Measurements from ENCODE around the gene RAP1B.

The RAP1B gene

DNA sequence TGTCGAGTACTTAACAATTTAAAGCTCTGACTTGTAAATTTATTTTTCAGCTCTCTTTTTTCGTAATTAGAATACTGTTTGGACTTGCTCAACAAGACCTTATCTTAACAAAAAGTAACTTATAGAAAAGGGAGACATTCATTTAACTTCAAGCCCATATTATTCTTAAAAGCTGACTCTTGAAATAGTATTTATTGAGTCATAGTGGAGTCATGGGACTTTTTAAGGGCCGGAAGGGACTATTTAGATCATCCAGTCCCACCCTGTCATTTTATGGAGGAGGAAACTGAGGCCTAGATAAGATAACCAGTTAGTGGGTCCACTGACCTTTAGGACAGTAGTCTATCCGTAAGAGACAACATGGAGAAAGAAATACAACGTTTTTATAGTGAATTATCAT, 1.5 kb downstream of the RAP1B start:
- DNase-seq: peak; percentile 33

- DNase-seq: peak; percentile 47
Measured at GRCh38 chr12:68612697-68613096, 2.0 kb downstream of the RAP1B start.

DNA sequence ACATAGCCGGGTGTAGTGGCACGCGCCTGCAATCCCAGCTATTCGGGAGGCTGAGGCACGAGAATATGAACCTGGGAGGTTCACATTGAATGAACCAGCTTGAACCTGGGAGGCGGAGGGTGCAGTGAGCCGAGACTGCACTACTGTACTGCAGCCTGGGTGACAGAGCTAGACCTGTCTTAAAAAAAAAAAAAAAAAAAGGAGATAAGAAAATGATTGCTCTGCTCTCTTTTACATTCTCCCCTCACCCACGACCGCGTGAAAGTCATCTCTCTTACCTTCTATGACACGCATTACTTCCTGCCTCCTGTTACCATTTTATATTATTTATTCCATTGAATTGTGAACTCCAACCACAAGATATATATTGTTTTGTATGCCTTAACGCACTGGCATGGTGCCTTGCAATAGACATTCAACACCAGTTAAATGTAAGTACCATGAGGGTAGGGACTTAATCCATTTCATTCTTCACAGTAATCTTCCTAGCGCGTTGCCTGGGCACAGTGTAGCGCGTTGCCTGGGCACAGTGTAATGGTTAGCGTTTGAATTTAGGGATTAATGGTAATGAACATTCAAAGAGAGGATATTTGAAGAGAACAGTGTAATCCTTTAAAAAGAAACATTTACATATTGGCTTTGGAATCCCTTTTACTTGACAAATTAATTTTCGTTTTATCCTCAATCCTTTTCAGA, 2.7 kb downstream of the RAP1B start:
- peak; percentile 56 for DNase-seq

DNA sequence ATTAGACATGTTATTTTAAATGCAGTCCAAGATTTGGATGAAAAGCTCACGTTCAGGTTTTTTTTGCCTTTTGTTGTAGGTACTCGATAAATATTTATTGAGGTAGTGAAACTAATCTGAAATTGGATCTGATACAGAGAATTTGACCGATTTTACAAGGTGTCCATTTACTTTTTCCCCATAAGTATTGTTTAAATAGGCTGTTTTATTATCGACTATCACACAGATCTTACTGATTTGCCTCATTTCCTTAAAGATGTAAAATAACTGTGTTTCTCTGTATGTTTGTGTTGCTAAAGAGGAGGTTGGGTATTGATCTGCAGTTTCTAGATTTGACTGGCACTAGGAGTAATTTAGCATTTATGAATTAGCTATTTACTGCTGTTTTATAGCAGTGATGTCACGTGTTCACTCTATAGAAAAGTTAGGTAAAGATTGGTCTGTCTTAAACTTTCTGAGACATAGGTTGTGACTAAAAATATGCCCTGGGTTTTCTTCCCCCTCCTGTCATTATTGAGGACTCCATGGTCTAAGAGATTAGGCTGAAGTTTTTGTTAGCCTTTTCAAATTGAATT, 3.5 kb downstream of the RAP1B start:
- DNase-seq: no peak

DNA sequence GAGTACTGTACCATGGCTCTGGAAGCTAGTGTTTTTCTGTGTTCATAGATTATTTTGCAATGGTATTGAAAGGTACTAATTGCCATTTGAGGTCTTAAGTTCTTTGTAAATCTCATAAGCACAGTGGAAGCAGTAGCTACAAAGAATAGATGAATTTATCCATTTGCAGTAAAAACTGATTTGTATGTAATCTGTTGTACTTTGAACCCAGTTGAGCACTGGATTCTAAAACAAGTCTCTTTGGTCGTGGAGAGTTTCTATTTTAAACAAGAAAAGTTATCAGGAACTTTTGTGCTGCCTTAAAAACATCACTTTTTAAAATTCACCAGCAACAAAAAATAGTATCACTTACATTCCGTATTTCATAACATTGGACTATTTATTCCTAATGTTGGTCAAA, 4.1 kb downstream of the RAP1B start:
- DNase-seq: no peak

DNA sequence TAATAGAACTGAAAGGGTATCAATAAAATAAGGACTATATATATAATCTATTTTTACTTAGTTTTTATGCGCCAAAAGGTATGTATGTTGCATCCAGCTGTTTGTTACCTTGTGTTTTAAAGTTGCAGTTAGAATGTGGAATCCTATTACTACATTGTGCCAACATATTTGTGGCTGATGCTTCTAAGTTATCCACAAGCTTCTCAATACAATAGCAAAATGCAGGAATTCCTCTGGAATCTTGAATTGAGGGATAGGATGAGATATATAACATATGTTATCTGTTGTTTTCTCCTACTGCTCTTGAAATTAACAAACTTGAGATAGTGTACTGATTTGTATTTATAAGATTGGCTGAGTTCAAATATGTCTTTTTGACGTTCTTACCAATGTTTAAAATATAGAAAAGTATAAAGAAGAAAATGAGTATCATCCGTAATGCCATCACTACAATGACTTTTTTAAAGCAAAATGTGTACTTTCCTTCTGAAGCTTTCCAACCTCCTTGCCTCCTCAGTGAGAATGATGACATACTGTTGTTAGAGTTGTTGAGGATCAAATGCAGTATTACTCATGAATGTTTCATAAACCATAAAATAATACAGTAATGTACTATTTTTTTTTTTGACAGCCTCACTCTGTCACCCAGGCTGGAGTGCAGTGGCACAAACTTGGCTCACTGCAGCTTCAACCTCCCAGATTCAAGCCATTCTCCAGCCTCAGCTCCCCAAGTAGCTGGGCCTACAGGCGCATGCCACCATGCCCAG, 6.6 kb downstream of the RAP1B start:
- DNase-seq: no peak

GRCh38 chr12:68619541-68619940, 8.8 kb downstream of the RAP1B start:
- no peak for DNase-seq

DNA sequence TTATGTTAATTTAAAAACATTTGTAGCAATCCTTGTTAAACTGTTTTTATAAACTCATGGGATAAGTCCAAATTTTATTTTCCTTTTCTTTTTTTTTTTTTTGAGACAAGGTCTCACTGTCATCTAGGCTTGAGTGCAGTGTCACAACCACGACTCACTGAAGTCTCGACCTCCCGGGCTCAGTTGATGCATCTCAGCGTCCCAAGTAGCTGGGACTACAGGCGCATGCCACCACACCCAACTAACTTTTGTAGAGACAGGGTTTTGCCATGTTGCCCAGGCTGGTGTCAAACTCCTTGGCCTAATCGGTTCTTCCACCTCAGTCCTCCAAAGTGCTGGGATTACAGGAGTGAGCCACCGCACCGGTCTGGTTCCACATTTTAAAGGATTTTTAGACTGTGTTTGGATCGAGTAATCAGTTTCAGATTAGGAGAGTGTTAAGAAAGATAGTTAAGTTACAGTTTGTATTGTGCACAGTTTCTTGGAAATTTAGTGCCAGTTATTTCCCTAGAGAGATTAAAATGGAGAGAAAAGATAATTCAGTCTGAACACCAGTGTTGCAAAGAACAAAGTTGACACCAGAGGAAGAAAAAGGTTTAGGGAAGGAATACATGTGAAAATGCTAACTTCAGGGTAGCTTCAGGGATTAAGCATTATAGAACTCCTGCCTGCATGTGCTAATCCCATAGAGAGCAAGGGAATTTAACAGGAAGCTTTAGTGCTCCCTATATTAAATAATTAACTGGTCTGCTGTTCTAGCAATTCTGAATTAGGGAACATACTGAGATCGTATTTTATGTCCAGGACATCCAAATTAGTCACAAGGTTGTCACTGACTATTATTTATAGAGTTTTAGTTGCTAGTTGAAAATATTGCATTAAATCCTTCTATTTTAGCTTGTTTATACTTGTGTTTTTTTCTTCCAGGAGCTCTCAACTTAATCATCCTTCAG, 10.1 kb downstream of the RAP1B start:
- DNase-seq: no peak

GRCh38 chr12:68621472-68622081, 10.9 kb downstream of the RAP1B start:
- no peak for DNase-seq

- DNase-seq: no peak
Measured at GRCh38 chr12:68622250-68622649, 11.6 kb downstream of the RAP1B start.

GRCh38 chr12:68623059-68623458, 12.4 kb downstream of the RAP1B start:
- no peak for DNase-seq

DNA sequence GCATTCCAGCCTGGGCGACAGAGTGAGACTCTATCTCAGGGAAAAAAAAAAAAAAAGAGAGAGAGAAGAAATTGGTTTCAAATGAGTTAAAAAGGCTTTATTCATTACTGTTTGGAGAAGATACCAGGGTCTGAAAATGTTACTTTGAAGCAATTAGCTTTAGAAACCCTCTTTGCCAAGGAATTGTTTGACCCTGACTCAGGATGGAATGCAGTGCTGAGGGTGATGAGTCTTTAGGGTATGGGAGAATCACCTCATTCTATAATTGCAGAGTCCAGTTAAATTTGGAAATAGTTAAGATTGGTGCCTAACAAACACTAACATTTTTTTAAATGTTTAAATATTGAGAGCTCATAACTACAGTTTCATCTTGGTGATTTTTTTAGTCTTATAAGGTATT, 13.3 kb downstream of the RAP1B start:
- no peak for DNase-seq

DNA sequence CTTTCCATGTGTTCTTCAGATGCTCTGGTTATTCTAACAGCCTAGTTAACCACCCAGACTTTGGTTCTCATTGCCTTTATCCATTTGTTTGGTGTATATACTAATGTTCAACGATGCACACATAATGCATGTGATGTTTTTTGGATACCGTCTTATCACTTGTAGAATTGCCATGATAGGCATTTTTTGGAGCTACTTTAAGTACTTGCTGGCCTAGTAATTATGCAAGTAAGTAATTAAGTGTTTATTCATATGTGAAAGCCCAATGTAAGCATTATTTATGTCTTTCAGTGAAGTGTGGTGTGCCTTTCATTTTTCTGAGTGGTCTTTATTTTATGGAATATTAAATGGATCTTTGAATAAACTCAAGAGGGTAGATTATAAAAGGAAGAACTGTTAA, 14.2 kb downstream of the RAP1B start:
- no peak for DNase-seq

DNA sequence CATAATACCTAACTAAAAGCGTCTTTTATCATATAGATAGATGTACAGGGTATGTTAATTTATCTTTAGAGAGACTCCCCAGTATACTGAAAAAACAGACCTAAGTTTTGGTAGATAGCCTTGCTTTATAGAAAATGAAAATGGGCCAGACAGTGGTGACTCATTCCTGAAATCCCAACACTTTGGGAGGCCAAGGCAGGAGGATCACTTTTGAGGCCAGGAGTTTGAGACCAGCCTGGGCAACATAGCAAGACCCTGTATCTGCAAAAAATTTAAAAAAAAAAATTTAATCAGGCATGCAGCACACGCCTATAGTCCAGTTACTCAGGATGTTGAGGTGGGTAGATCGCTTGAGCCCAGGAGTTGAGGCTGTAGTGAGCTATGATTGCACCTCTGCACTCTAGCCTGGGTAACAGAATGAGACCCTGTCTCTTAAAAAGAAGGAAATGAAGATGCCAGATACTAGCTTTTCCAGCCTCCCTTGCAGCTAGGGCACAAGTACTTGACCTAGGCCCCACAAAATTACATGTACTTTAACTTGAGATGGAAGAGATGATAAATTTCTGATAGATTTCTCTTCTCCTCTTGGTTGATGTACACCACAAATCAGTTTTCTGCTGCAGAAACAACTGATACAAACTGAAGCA, 17.1 kb downstream of the RAP1B start:
- no peak for DNase-seq

DNA sequence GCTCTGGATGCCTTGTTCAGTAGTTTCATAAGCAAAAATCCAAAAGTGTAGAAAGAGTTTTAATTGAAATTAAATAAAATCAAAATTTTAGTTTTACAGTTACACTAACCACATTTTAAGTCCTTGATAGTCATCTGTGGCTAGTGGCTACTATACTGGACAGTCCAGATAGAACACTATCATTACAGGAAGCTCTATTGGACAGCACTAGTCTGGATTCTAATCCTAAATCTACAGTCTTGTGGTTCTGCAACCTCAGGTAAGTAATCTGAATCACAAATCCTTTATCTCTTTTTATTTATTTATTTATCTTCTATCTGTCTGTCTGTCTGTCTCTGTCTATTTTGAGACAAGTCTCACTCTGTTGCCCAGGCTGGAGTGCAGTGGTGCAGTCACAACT, 18.0 kb downstream of the RAP1B start:
- no peak for DNase-seq

DNA sequence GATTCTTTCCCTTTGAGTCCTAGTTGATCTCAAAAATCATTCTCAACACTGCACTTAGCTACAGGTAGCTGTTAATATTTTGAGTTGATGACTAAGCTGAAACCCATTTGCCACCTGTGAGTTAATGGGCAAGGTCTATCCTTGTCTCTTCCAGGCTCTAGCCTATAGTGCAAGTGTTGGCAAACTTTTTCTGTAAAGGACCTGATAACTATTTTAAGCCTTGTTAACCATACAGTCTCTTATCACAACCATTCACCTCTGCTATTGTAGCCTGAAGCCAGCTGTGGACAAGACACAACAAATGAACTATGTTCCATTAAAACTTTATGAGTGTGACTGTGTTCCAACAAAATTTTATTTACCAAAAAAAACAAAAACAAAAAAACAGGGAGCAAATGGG, 19.4 kb downstream of the RAP1B start:
- no peak for DNase-seq

- DNase-seq: no peak
Measured at GRCh38 chr12:68630598-68630997, 19.9 kb downstream of the RAP1B start.

DNA sequence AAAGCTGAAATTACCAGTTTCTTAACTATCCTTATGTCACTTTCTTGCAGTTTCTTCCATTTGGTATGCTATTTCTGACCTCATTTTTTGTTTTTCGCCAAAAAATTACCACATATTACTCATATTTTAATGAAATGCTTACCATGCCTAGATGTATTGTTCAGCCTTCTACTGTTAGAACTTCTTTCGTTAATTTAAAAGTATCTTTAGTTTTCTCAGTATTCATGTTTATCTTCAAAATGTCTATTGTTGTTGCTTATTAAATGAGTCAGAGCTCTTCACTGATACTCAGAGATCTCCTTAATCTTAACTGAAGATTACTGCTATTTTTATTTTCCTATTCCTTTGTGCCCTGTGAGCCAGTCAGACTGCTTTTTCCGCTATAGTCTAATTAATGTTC, 20.5 kb downstream of the RAP1B start:
- no peak for DNase-seq

- no peak for DNase-seq
Measured at GRCh38 chr12:68632486-68632885, 21.8 kb downstream of the RAP1B start.

DNA sequence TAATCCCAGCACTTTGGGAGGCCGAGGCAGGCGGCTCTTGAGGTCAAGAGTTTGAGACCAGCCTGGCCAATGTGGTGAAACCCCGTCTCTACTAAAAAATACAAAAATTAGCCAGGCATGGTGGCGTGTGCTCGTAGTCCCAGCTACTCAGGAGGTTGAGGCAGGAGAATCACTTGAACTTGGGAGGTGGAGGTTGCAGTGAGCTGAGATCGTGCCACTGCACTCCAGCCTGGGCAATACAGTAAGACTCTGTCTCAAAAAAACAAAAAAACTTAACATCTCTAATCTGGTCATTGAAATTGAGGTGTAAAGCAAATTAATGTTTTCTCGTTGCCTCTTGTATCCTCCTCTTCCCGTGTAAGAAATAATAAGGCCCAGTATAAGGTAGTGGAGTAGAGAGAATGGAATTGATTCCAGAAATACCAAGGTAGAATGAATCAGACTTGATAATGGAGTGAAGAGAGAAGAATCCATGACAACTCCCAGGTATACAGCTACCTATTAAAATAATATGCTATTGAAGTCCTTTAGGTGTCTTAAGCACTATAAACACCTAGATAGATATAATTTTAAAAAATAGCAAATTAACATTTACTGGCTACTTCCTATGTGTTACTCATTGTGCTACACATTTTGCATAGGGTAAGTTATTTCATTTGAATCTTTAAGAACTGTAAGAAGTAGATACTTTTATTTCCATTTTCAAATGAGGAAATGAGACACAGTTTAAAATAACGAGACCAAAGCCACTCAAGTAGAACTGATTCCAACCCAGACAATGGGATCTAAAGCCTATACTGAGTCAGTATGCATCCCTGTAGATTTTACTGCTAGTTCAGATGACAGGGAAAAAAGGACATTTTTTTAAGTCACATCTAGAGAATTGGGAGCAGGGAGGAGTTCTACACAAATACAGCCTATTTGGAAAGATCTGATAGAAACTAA, 23.2 kb downstream of the RAP1B start:
- DNase-seq: no peak

GRCh38 chr12:68636268-68636667, 25.6 kb downstream of the RAP1B start:
- DNase-seq: no peak
